ENCODE results near the gene EPM2A. TPM values are rescaled to one million over a fixed set of nuclear protein-coding genes. Genes with fewer than 3 reads are reported as not detected.

The EPM2A gene
- total RNA-seq, 1 experiment from 2014 or later = 2.5 TPM

- Mint-ChIP-seq H3K27ac (ENCODE audit: unreplicated experiment) (no peak overlapping the region), H3K4me1 (ENCODE audit: low read depth, unreplicated experiment) (no peaks in the 10 kb centered on the region), H3K36me3 (ENCODE audit: insufficient read depth, unreplicated experiment) (no peaks in the 10 kb centered on the region), H3K27me3 (ENCODE audit: unreplicated experiment) (no peaks in the 10 kb centered on the region), H3K4me3 (ENCODE audit: low read depth, unreplicated experiment) (no peak overlapping the region), H3K9me3 (ENCODE audit: low read depth, unreplicated experiment) (no peaks in the 10 kb centered on the region)
- TF ChIP-seq CTCF (IDR thresholded peaks at IDR 0.05; ENCODE audit: unreplicated experiment) = no peak
- CTCF ChIA-PET = no interaction called here
- intact Hi-C loops (cut with micrococcal nuclease; ENCODE audit: unreplicated experiment) = no loop called here
- BruUV-seq (replicated peaks) = no TSS peak
- no peak for DNase-seq
Measured at GRCh38 chr6:145648149-145648548, 87.2 kb downstream of the EPM2A start.

GRCh38 chr6:145647602-145648001 lies 87.7 kb downstream of the EPM2A start:
- Mint-ChIP-seq H3K4me1 (ENCODE audit: low read depth, unreplicated experiment) (no peaks in the 10 kb centered on the region), H3K36me3 (ENCODE audit: insufficient read depth, unreplicated experiment) (no peaks in the 10 kb centered on the region), H3K4me3 (ENCODE audit: low read depth, unreplicated experiment) (no peak overlapping the region), H3K27me3 (ENCODE audit: unreplicated experiment) (no peaks in the 10 kb centered on the region), H3K27ac (ENCODE audit: unreplicated experiment) (no peak overlapping the region), H3K9me3 (ENCODE audit: low read depth, unreplicated experiment) (no peaks in the 10 kb centered on the region)
- TF ChIP-seq CTCF (IDR thresholded peaks at IDR 0.05; ENCODE audit: unreplicated experiment) = no peak
- no peak for DNase-seq
- intact Hi-C loops (cut with micrococcal nuclease; ENCODE audit: unreplicated experiment) = no loop called here
- CTCF ChIA-PET = no interaction called here
- BruUV-seq (replicated peaks) = no TSS peak

- TF ChIP-seq CTCF (IDR thresholded peaks at IDR 0.05; ENCODE audit: unreplicated experiment) = no peak
Measured at GRCh38 chr6:145643760-145644159, 91.6 kb downstream of the EPM2A start.

GRCh38 chr6:145633981-145634627 lies 101.2 kb downstream of the EPM2A start:
- peak; percentile 79 for DNase-seq
- H3K27me3 Mint-ChIP-seq (ENCODE audit: unreplicated experiment) = no peaks in the 10 kb centered on the region
- TF ChIP-seq CTCF (IDR thresholded peaks at IDR 0.05; ENCODE audit: unreplicated experiment) = peak; percentile 81
- intact Hi-C loops (cut with micrococcal nuclease; ENCODE audit: unreplicated experiment) = loop anchor here (10.0 kb wide), 1 partner anchor 279 kb away; no protein-coding TSS in a partner anchor
- no peaks in the 10 kb centered on the region for H3K36me3 Mint-ChIP-seq (ENCODE audit: insufficient read depth, unreplicated experiment)
- CTCF ChIA-PET = interaction anchor here (0.6 to 1.3 kb wide), 3 partner anchors 282 to 537 kb away, joined by 3 to 4 read pairs (median 3); no protein-coding TSS in a partner anchor
- H3K4me1 Mint-ChIP-seq (ENCODE audit: low read depth, unreplicated experiment) = peaks cover 10% of the 10 kb centered on the region
- no peak overlapping the region for H3K4me3 Mint-ChIP-seq (ENCODE audit: low read depth, unreplicated experiment)
- no peaks in the 10 kb centered on the region for H3K9me3 Mint-ChIP-seq (ENCODE audit: low read depth, unreplicated experiment)
- no TSS peak for BruUV-seq (replicated peaks)
- H3K27ac Mint-ChIP-seq (ENCODE audit: unreplicated experiment) = no peak overlapping the region

More at GRCh38 chr6:145643760-145644159, 91.6 kb downstream of the EPM2A start:
- no peak overlapping the region for H3K4me3 Mint-ChIP-seq (ENCODE audit: low read depth, unreplicated experiment)
- DNase-seq = no peak
- CTCF ChIA-PET = interaction anchor here (0.7 kb wide), 1 partner anchor 15 kb away, joined by 3 read pairs; no protein-coding TSS in a partner anchor
- intact Hi-C loops (cut with micrococcal nuclease; ENCODE audit: unreplicated experiment) = no loop called here
- no peak overlapping the region for H3K27ac Mint-ChIP-seq (ENCODE audit: unreplicated experiment)
- BruUV-seq (replicated peaks) = no TSS peak
- H3K9me3 Mint-ChIP-seq (ENCODE audit: low read depth, unreplicated experiment) = no peaks in the 10 kb centered on the region
- no peaks in the 10 kb centered on the region for H3K4me1 Mint-ChIP-seq (ENCODE audit: low read depth, unreplicated experiment)
- H3K36me3 Mint-ChIP-seq (ENCODE audit: insufficient read depth, unreplicated experiment) = no peaks in the 10 kb centered on the region
- H3K27me3 Mint-ChIP-seq (ENCODE audit: unreplicated experiment) = no peaks in the 10 kb centered on the region
